Stimulated activated CD8-positive, alpha-beta memory T cell treated with anti-CD3 and anti-CD28 coated beads, Interleukin-7, amount 100 ng/mL, for 1 hour (primary cell): ENCODE measurements around the gene FRAT2.
"Not testable (repeated sequence)": the region's sequence is repeated elsewhere in the genome, so short reads cannot be mapped to it uniquely, and the experiment has no call there.

ENCODE experiments used
- DNase-seq, 2 donors: peaks; one replicate each; pipeline ENCODE4 v3.0.0-alpha.2; 2020; ENCODE audit warnings: low read depth in 2 of 2

FRAT2 gene

DNA sequence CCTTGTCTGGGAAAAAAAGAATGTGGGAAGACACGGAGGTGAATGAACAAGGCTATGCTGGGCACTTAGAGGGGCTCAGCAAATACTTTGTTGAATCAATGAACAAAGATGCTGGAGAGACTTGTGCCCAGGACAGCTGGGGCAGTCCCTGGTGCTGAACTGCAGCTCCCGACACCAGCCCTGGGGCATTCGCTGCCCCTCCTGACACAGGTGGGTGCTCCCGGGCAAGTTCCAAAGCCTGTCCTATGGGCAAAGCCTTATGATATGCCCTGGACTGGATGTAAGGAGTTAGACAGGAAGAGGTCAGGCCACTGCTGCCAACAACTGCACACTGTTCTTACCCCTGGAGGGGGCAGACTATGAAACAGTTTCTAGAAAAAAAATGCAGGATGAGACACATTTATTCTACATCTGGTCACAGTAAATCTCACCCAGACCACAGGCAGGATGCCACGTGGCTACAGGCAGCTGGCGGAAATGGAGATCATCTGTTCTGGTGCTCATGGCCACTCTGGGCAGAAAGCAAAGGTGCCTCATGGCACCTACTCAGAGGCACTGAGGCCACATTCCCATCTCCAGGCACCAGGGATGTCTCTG lies 21.9 kb upstream of the FRAT2 start:
- DNase-seq: no peak

DNA sequence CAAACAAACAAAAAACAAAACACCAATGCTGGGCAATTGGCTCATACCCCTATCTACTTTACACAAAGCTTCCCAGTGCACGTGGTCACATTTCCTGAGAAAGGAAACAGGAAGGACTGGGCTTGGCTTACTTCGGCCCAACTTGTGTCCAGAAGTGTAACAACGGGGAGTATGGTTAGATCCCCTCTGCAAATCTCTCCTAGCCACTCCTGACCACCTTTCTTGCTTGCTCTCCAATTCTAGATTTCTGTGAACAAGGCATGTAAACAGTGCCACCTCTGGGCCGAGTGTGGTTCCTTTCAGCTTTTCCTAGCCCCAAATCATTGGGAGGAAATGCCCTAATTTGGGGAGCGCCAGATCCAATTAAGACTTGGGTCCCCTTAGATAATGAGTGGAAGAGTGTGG lies 21.0 kb upstream of the FRAT2 start:
- DNase-seq: no peak

DNA sequence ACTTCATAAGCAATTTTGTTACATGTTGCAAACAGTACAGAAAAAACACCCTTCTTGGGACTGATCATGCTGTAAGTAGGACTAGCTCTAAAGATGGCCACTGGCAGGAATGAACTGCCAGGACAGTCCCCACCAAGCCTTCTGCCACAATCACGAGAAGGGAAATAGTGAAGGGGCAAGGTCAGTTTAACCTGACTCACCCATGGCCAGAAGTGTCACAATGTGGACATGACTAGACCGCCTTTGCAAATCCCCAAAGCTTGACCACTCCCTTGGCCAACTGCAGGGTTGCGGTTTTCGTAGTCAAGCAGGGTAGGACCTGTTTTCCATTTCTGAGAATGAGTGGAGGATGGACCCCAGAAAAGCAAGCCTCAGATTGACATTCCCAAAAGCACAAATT lies 19.4 kb upstream of the FRAT2 start:
- no peak for DNase-seq

DNA sequence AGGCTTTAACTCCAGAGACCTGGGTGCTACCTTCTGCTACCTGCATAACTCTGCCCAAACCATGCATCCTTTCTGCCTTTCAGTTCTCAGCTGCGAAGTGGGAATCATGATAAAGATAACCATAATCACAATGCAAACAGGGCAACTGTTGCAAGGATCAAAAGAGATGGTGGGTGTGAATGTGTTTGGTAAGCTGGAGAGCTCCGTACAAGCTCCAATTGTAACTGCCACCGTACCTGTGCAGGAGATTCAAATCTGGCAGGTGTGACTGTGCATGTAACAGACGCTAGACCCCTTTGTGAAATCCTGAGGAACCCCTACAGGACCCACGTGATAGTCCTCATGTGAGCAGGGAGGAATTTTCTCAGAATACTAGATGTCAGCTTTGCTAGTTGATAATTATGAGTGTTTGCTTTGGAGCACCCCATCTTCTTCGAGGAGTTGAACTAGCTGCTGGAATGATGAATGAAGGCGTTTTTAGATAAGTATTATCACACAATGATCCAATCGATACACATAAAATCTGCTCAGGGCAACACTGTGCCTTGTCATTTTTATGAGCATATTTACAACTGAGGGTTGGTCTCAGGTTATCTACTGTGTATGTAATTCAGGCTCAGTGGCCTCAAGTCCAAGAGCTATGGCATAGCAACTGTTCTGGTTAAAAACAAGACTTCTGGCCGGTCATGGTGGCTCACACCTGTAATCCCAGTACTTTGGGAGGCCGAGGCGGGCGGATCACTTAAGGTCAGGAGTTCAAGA lies 15.4 kb upstream of the FRAT2 start:
- DNase-seq: no peak

DNA sequence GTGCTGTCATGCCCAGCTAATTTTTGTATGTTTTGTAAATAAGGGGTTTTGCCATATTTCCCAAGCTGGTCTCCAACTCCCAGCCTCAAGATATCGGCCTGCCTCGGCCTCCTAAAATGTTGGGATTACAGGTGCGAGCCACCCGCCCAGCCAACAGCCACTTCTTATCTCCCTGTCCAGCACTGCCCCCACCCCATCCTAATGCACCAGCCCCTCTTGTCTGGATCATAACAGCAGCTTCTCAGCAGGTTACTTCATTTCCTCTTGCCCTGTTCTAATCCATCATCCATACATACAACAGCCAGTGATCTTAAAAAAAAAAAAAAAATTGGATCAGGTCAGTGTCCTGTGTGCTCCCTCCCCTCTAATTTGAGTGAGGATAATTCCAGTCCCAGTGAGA lies 12.8 kb upstream of the FRAT2 start:
- DNase-seq: no peak

DNA sequence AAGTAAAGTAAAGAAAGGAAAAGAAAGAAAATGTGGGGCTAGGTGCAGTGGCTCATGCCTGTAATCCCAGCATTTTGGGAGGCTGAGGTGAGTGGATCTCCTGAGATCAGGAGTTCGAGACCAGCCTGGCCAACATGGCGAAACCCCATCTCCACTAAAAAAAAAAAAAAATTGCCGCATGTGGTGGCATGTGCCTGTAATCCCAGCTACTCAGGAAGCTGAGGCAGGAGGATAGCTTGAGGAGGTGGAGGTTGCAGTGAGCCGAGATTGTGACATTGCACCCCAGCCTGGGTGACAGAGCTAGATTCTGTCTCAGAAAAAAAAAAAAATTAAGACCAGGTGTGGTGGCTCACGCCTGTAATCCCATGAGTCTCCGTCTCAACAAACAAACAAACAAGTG lies 9.1 kb upstream of the FRAT2 start:
- DNase-seq: not testable (repeated sequence)

DNA sequence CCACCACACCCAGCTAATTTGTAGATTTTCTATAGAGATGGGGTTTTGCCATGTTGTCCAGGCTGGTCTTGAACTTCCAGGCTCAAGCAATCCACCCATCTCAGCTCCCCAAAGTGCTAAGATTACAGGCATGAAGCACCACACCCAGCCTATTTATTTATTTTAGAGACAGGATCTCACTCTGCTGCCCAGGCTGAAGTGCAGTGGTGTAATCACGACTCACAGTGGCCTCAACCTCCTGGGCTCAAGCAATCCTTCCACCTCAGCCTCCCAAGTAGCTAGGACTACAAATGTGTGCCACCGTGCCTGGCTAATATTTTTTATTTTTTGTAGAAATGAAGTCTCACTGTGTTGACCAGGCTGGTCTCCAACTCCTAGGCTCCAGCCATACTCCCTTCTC lies 6.9 kb upstream of the FRAT2 start:
- no peak for DNase-seq

DNA sequence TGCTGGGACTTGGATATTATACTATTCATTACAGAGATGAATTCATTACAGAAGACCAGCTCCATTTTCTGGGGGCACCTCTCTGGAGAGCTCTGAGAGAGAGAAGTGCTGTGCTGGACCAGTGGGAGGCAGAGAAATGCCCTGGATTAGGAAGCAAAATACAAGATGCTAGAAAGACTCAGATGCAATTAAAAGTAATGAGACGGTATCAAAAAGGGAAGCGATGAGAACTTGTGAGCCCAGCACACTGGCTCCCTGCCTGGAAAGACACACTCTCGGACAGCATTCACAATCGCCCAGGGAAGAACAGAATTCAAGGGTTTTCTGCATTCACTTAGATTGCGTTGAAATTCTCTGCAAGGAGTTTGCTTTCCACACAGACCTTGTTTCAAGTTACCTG lies 3.5 kb upstream of the FRAT2 start:
- DNase-seq: no peak

DNA sequence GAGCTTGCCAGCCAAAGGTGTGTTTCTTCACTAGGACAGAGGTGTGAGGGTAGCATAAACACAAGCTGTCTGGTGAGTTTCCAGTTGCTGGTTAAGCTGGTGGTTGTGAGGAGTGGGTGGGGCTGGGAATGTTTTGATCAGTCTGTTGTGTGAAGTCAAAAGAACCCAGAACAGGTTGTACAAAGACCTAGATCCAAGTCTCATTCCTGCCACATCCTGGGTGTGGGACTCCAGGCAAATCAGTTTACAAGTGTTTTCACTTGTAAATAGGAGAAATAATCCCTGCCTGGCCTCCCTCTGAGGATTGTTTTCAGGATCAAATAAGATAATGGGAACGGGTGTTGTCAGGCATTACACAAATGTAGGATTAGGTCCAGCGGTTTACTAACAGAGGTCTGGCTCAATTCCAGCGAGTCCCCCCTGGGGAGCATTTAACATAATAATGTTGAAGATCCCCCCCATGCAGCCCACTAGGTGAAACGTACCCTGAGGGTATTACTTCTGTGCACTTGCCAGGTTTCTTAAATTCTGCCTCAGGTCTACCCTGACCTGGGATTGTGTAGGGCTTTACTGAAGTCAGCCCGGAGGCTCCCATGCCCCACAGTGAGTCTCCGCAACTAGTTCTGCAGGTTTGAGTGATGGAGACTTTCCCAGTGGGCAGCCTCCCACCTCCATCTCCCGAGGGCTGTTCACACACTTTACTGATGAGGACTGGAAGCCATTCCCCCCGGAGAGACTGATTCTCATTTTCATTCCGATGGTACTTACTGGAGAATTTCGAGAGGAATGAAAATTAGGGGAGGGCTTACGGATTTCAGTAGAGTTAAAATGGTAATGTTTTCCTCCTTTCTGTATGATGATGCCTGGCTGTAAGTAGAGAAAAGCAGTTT lies 2.7 kb upstream of the FRAT2 start:
- DNase-seq: no peak

DNA sequence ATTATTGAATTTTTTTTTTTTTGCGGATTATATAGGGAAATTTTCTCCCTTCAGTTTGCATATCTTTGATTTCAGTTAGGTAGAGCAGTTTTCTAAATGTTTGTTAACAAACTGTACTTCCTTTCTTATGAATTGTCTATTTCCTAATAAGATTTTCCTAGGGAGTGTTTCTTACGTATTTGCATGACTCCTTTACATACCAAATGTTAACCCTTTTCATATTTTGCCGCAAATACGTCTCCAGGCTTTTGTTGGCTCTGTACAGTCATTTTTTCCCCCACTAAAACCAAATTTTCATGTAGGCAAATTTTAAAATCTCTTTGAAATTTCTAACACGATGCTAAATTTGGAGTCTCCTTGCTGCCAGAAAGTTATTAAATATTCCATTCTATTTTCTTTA lies 1.9 kb upstream of the FRAT2 start:
- no peak for DNase-seq

DNA sequence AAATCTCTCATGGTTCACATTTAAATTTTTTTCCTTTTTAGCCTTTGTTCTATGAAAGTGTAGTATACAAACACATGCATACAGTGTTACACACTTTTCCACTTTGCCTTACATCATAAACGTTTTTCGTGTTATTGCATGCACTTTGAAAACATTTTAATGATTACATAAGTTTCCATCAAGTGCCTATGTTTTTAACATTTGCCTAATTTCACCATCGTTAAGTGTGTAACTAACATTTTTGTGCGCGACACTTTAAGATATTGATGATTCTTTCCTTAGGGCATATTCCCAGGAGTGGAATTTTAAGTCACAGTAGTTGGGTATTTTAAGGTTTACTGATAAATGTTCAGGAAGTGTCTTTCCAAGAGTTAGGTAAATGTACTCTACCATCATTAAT lies 1.5 kb upstream of the FRAT2 start:
- no peak for DNase-seq

DNA sequence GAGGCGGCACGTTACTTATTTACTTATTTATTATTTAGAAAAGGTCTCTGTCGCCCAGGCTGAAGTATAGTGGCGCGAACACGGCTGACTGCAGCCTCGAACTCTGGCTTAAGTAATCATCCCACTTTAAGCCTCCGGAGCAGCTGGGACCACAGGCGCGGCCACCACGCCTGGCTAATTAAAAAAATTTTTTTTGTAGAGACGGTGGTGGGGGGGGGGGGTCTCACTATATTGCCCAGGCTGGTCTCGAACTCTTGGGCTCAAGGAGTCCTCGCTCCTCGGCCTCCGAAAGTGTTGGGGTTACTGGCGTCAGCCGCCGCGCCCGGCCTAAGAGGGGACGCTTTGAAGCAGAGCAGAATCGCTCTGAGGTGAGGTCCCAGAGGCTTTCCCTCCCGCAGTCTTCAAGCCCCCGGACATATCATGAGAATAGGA lies 675 bp upstream of the FRAT2 start:
- DNase-seq: no peak

DNA sequence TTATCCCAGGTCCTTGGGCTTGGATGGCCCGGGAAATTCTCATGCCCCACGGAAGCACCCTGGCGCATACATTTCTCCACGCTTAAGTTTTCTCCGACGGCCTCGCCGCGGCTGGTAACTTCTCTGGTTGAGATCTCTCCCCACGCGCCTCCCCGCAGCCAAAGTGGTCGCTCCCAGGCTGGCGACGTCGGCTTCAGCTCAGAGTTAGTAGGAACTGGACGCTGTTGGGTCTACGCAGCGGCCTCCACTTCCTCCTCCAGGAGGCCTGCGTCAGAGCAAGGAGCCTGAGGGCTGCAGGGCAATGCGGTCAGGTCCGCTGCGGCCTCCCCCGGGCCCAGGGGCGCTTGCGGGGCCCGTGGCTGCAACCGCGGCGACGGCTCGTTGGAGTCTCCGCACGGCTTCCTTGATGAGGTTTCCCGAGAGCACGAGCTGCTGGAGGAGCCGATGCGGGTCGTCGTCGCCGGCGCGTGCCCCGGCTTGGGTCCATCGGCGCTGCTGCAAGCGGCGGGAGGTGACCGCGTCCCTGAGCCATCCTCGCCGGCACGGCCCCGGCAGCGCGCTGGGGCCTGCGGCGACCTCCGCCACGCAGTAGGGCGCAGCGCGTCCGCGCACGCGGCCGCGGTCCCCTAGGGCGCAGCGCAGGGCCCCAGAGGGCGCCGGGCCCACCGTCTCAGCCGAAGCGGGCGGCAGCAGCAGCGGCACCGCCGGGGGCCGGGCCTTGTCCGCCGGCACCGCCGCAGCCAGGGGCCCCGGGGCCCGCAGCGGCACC lies 744 bp downstream of the FRAT2 start:
- no peak for DNase-seq

DNA sequence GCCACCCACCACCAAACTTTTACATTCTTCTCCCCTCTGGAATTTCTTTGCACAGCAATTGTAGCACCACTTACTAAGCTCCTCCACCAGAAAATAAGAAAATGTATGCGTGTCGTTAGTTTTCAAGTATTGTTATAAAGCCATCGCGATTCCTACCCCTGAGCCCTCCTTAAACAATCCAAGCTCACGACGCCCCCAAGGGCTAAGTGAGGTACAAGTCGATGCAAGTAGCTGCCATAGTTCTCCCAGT lies 1.3 kb downstream of the FRAT2 start:
- no peak for DNase-seq

DNA sequence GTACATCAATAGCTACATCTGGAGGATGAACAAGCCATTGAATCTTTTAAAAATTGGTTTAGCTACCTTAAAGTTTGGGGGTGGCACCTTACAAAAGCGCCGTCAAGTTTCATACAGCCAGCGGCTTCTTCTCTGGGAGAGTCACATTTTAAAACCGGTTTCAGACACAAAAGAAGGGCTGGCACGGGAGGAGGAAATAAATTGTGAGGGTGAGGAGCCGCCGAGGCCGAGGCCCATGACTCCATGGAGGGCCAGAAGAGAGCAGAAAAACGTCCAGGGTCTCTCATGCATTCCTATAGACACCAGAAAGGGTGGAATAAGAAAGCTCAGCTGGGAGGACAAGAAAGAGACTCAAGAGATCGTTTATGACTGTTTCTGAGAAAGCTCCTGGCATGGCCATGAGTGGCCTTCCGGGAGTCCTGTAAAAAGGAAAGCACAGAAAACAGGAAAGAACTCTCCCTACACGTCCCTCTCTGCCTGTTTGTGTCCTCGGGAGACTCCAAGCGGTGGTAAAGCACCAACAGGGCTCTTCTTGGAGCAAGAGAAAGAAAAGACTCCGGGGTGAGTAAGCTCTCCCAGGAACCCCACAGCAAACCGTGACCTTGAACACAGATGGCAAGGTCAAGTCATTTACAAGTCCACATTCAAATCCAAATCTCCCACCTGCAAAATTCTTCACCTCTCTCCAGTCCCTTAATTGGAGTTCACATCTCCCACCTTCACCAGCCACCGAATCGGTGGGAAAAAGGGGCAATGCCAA lies 1.8 kb downstream of the FRAT2 start:
- no peak for DNase-seq

DNA sequence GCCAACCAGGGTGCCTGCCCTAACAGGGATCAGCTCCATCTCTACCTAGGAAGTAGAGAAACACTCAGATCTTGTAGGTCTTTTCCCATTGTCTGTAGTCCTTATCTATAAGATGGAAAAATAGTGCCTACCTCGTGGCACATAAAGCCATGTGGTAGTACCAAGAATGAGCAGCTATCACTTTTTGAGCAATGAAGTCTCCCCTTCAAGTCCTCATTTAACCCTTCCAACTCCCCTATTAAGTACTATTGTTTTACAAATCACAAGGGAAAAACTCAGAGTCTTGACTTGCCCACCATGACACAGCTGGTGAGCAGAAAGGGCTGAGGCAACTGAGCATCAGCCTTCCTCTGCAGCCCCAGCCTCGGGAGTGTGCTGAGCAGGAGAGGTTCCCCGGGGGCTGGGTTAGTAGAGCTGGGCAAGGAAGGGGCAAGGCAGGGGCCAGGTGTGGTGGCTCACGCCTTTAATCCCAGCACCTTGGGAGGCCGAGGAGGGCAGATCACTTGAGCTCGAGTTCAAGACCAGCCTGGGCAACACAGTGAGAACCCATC lies 3.3 kb downstream of the FRAT2 start:
- no peak for DNase-seq

DNA sequence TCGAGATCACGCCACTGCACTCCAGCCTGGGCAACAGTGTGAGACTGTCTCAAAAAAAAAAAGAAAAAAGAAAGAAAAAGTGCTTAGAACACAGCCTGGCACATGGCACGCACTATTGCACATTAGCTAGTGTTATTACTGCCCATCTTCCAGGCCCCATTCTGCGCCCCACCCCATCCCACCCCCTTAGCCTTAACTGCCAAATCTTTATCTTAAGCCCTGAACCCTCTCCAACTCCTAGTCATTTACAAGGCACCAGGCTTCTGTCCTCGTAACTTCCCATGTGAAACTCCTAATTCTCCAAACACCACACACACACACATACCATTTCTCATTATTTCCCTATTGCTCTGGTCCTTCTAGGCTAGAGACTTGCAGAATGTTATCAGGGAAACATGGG lies 4.8 kb downstream of the FRAT2 start:
- no peak for DNase-seq

DNA sequence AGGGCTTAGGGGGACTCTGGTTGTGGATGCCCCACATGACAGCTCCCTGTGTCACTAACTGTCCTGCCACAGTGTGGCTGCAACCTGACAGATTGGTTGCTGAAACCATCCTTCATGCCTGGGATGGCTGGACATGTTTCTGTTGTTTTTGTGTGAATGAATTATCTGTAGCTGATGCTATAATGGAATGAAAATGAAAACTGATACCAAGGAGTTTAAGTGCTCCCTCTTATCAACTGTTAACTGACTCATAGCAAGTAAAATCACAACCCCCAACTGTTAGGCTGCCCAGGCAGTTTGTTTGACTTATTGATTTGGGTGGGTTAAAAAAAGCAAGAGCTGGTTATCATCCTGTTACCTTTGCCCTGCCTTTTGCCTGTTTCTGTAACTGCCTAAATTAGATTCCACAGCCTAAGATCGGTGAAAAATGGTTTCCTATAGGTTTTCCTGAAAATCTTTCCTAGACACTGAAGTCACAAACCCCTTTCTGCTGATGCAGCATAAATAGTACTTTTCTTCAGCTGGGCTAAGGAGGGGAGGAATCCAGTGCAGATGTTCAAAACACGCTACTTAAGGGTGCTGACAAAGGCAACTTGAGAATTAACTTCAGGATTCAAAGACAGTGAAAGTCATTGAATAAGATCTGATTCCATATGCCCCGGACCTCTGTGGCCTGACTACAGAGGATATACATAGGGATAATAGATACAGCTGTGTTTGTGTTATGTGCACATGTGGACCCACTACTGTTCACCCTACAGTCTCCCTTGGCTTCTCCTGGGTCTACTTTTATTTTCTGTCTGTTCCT lies 5.7 kb downstream of the FRAT2 start:
- DNase-seq: no peak

DNA sequence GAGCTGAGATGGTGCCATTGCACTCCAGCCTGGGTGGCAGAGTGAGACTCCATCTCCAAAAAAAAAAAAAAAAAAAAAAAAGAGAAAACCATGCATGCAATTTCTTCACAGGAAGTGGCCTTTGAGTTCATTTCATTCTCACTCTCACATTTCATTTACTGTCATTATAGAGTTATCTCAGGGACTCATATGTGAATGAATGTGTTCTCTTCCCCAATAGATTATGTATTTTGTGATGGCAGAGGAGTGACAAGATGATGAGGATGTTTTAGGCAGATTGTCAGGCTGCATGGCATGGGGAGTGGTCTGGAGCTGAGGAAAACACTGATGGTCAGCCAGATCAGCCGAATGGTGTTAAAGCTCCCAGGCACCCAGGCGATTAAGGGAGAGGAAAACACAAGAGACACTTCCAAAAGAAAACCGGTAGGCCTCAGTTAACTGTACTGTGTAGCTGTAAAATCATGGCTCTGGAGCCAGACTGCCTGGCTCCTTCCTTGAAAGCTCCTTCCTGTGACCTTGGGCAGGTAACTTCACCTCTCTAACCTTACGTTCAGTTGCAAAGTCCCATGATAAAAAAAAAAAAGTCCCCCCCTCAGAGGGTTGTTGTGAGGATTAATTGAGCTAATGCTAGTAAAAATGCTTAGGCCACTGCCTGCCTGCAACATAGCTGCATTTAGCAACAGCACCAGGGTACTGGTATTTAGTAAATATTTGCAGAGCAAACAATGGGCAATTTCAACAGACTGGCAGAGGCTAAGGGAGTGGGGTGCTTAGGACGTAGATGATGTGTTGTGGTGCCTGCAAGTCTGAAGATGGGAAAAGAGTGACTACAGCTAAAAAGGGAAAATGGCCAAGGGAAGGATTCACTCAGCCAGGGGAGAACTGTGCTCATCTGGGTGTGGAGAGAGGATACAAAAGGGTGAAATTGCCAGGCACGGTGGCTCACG lies 6.9 kb downstream of the FRAT2 start:
- no peak for DNase-seq
